ENCODE results near the gene KLHL12. TPM values are rescaled to one million over a fixed set of nuclear protein-coding genes. Genes with fewer than 3 reads are reported as not detected.

Gene KLHL12
- total RNA-seq, 1 donor from 2014 or later = 19.6 TPM

DNA sequence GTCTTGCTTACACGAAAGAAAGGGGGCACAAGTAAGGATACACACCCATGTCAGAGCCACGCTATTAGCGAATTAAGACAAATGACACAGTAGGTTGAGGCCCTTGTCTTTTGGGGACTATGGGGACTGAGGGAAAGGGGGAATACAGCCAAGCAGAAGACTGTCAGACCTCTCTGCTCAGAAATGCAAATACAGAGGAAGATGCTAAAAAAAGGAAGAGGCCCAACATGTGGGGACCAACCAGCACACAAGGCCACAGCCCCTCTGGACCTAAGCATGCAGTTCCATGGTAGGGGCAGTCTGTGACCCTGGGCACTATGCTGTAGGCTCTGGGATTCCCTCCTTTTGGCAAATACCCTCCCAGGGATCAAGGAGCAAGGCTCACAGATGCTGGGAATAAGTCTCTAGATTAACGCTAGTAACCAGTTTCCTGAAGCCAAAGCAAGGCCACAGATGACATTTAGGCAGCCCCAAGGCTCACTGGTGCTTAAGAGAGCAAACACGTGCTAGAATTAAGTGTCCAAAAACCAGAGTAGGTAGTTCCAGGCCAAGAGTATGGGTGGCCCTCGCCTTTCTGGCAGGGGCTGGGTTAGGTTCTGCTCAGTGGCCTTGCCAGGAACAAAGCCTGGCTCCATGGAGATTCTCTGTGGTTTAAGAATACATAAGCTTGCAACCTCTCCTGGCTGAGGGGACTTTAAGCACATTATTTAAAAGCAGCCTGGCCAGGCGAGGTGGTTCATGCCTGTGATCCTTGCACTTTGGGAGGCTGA, 76.3 kb downstream of the KLHL12 start:
- Histone ChIP-seq H3K27ac (no peak overlapping the region), H3K4me1 (no peaks in the 10 kb centered on the region), H3K36me3 (no peaks in the 10 kb centered on the region), H3K4me3 (no peak overlapping the region), H3K9me3 (no peaks in the 10 kb centered on the region), H3K27me3 (no peaks in the 10 kb centered on the region)
- intact Hi-C loops (cut with DNase I) = no loop called here
- no peak for DNase-seq (ENCODE audit: extremely low spot score in 2 of 2)
- TF ChIP-seq POLR2A (IDR thresholded peaks at IDR 0.05) (no peak), POLR2AphosphoS5 (IDR thresholded peaks at IDR 0.05; ENCODE audit: insufficient read depth in 1 of 2, low read depth in 1 of 2) (no peak)
- TF ChIP-seq, protein P1, sequence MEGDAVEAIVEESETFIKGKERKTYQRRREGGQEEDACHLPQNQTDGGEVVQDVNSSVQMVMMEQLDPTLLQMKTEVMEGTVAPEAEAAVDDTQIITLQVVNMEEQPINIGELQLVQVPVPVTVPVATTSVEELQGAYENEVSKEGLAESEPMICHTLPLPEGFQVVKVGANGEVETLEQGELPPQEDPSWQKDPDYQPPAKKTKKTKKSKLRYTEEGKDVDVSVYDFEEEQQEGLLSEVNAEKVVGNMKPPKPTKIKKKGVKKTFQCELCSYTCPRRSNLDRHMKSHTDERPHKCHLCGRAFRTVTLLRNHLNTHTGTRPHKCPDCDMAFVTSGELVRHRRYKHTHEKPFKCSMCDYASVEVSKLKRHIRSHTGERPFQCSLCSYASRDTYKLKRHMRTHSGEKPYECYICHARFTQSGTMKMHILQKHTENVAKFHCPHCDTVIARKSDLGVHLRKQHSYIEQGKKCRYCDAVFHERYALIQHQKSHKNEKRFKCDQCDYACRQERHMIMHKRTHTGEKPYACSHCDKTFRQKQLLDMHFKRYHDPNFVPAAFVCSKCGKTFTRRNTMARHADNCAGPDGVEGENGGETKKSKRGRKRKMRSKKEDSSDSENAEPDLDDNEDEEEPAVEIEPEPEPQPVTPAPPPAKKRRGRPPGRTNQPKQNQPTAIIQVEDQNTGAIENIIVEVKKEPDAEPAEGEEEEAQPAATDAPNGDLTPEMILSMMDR (IDR thresholded peaks at IDR 0.05) = no peak

DNA sequence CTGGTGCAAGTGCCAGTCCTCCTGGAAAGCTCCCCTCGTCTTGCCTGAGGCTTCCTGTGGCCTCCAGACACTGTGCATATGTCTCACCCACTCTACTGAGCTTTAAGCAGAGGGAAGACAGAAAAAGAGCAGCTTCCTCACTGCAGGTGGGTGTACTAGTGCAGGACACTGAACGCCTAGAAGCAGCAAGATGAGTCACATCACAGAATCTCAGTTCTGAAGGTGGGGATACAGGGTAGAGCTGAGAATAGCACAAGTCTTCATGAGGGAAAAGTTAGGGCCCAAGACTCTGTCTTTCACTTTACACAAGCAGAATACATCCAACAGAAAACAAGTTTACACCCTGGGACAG, 78.9 kb downstream of the KLHL12 start:
- TF ChIP-seq POLR2AphosphoS5 (IDR thresholded peaks at IDR 0.05; ENCODE audit: insufficient read depth in 1 of 2, low read depth in 1 of 2) (no peak), POLR2A (IDR thresholded peaks at IDR 0.05) (no peak)
- TF ChIP-seq, protein P1 (IDR thresholded peaks at IDR 0.05) = no peak
- Histone ChIP-seq H3K27me3 (no peaks in the 10 kb centered on the region), H3K27ac (no peak overlapping the region)

DNA sequence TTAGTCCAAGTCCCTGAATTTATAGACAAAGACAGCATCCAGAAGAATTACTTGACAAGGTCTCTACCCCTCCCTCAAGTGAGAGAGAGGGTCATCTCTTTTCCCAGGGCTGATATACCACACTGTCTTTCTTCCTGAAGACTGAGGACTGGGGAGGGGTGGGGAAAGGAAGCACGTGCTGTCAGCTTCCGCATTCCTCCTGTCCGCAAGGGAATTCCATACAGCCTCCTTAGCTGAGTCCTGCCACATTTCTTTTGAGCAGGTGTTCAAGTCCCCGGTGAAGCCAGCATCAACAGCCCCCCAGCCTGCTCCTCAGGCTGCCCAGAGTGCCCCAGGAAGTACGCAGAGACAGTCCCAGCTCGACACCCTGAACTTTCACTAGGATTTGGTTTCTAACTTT, 82.1 kb downstream of the KLHL12 start:
- Histone ChIP-seq H3K4me3 (no peak overlapping the region), H3K4me1 (no peaks in the 10 kb centered on the region), H3K27ac (no peak overlapping the region), H3K36me3 (no peaks in the 10 kb centered on the region), H3K9me3 (no peaks in the 10 kb centered on the region), H3K27me3 (no peaks in the 10 kb centered on the region)
- no peak for DNase-seq (ENCODE audit: extremely low spot score in 2 of 2)
- intact Hi-C loops (cut with DNase I) = no loop called here
- TF ChIP-seq POLR2AphosphoS5 (IDR thresholded peaks at IDR 0.05; ENCODE audit: insufficient read depth in 1 of 2, low read depth in 1 of 2) (no peak), POLR2A (IDR thresholded peaks at IDR 0.05) (no peak)
- TF ChIP-seq, protein P1 (IDR thresholded peaks at IDR 0.05) = no peak

More for the DNA sequence above, 78.9 kb downstream of the KLHL12 start:
- H3K36me3 ChIP-seq = no peaks in the 10 kb centered on the region
- no peak for DNase-seq (ENCODE audit: extremely low spot score in 2 of 2)
- intact Hi-C loops (cut with DNase I) = no loop called here
- H3K4me3 ChIP-seq = no peak overlapping the region
- no peaks in the 10 kb centered on the region for H3K4me1 ChIP-seq
- H3K9me3 ChIP-seq = no peaks in the 10 kb centered on the region

DNA sequence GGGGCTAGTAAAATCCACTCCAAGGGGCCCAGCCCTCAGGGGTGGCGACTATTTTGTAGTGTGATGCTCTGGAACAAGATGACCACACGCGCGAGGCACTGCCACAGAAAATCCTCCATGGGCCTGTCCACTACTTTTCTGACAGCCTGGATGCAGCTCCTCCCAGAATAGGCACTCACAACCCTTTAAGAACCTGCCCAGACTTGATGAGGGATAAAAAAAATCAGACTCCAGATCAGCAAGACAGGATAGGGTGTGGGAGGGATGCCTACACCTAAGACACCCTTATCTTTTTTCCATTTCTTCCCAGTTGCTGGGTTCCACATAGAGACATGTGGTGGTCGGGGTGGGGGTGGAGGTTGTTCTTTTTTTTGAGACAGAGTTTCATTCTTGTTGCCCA, 82.8 kb downstream of the KLHL12 start:
- Histone ChIP-seq H3K27me3 (no peaks in the 10 kb centered on the region), H3K4me1 (no peaks in the 10 kb centered on the region), H3K9me3 (no peaks in the 10 kb centered on the region), H3K27ac (no peak overlapping the region), H3K36me3 (no peaks in the 10 kb centered on the region), H3K4me3 (no peak overlapping the region)
- DNase-seq (ENCODE audit: extremely low spot score in 2 of 2) = no peak
- intact Hi-C loops (cut with DNase I) = no loop called here
- TF ChIP-seq POLR2AphosphoS5 (IDR thresholded peaks at IDR 0.05; ENCODE audit: insufficient read depth in 1 of 2, low read depth in 1 of 2) (no peak), POLR2A (IDR thresholded peaks at IDR 0.05) (no peak)
- TF ChIP-seq, protein P1 (IDR thresholded peaks at IDR 0.05) = no peak

DNA sequence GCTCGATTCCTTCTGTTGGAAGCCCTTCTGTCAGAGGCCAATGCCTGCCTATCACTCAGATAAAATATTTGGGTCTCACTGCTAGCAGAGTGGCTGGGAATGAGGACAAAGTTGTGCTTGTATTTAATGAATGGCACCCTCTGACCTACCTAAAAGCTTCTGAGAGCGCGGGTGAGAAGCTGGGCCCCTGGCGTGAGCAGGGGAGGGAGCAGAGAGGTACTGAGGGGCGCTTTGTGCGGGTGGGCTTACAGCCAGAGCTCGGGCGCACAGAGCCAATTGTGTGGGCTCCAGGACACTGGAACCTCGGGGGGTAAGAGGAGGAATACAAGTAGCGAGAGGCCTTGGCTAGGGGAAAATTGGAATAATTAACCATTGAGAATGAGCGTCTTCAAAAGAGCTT, 84.0 kb downstream of the KLHL12 start:
- intact Hi-C loops (cut with DNase I) = no loop called here
- H3K36me3 ChIP-seq = no peaks in the 10 kb centered on the region
- H3K4me1 ChIP-seq = no peaks in the 10 kb centered on the region
- H3K4me3 ChIP-seq = no peak overlapping the region
- H3K9me3 ChIP-seq = no peaks in the 10 kb centered on the region
- DNase-seq (ENCODE audit: extremely low spot score in 2 of 2) = no peak
- no peak for TF ChIP-seq POLR2AphosphoS5 (IDR thresholded peaks at IDR 0.05; ENCODE audit: insufficient read depth in 1 of 2, low read depth in 1 of 2)
- TF ChIP-seq POLR2A (IDR thresholded peaks at IDR 0.05) = no peak
- TF ChIP-seq, protein P1 (IDR thresholded peaks at IDR 0.05) = no peak
- no peak overlapping the region for H3K27ac ChIP-seq
- no peaks in the 10 kb centered on the region for H3K27me3 ChIP-seq
